ENCODE data around the gene TMOD1.

TMOD1 gene

GRCh38 chr9:97628668-97629067 is 127.2 kb downstream of the TMOD1 start:
- Histone ChIP-seq H3K27ac (ENCODE audit: low read depth in 2 of 2, low read length in 2 of 2) (no peak overlapping the region), H3K36me3 (ENCODE audit: control insufficient read depth in 2 of 2, insufficient read depth in 2 of 2, low read length in 2 of 2) (peaks cover 7 to 8% of the 10 kb centered on the region in 2 donors), H3K27me3 (ENCODE audit: control insufficient read depth in 2 of 2, insufficient read depth in 2 of 2, low read length in 2 of 2) (no peaks in the 10 kb centered on the region), H3K9me3 (ENCODE audit: control insufficient read depth in 2 of 2, low read length in 2 of 2) (no peaks in the 10 kb centered on the region), H3K4me1 (ENCODE audit: control insufficient read depth in 2 of 2, insufficient read depth in 2 of 2, low read length in 2 of 2) (peaks cover 13 to 14% of the 10 kb centered on the region in 2 donors), H3K9ac (ENCODE audit: low read depth in 1 of 2, low read length in 2 of 2) (no peak overlapping the region), H3K4me3 (ENCODE audit: low read length in 2 of 2) (no peak overlapping the region)

- H3K4me3 ChIP-seq (ENCODE audit: low read length in 2 of 2): no peak overlapping the region
- no peak overlapping the region for H3K27ac ChIP-seq (ENCODE audit: low read depth in 2 of 2, low read length in 2 of 2)
- H3K4me1 ChIP-seq (ENCODE audit: control insufficient read depth in 2 of 2, insufficient read depth in 2 of 2, low read length in 2 of 2): peaks cover 10 to 14% of the 10 kb centered on the region in 2 donors
- peaks cover 7 to 8% of the 10 kb centered on the region in 2 donors for H3K36me3 ChIP-seq (ENCODE audit: control insufficient read depth in 2 of 2, insufficient read depth in 2 of 2, low read length in 2 of 2)
- no peaks in the 10 kb centered on the region for H3K9me3 ChIP-seq (ENCODE audit: control insufficient read depth in 2 of 2, low read length in 2 of 2)
- H3K27me3 ChIP-seq (ENCODE audit: control insufficient read depth in 2 of 2, insufficient read depth in 2 of 2, low read length in 2 of 2): no peaks in the 10 kb centered on the region
- no peak overlapping the region for H3K9ac ChIP-seq (ENCODE audit: low read depth in 1 of 2, low read length in 2 of 2)
Observed at GRCh38 chr9:97629156-97629555, 127.7 kb downstream of the TMOD1 start.

DNA sequence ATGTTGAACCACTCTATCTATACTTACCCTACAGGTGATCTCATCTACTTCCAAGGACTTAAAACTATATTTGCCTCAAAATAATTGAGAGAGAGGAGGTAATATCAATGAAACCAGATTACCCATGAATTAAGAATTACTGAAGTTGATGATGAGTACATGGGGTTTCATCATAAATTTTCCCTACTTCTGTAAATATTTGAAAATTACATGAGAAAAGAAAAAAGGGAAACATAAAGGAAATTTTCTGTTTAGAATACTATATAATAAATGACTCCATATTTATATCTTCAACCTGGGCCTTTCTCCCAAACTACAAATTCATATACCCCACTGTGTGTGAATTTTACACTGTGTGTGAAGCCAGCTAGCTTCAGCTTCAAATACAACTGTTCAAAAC is 129.1 kb downstream of the TMOD1 start:
- H3K36me3 ChIP-seq (ENCODE audit: control insufficient read depth in 2 of 2, insufficient read depth in 2 of 2, low read length in 2 of 2): peaks cover 2% of the 10 kb centered on the region in 2 donors
- no peak overlapping the region for H3K9ac ChIP-seq (ENCODE audit: low read depth in 1 of 2, low read length in 2 of 2)
- H3K9me3 ChIP-seq (ENCODE audit: control insufficient read depth in 2 of 2, low read length in 2 of 2): no peaks in the 10 kb centered on the region
- H3K4me3 ChIP-seq (ENCODE audit: low read length in 2 of 2): no peak overlapping the region
- no peaks in the 10 kb centered on the region for H3K27me3 ChIP-seq (ENCODE audit: control insufficient read depth in 2 of 2, insufficient read depth in 2 of 2, low read length in 2 of 2)
- no peak overlapping the region for H3K27ac ChIP-seq (ENCODE audit: low read depth in 2 of 2, low read length in 2 of 2)
- peaks cover 19 to 24% of the 10 kb centered on the region in 2 donors for H3K4me1 ChIP-seq (ENCODE audit: control insufficient read depth in 2 of 2, insufficient read depth in 2 of 2, low read length in 2 of 2)

DNA sequence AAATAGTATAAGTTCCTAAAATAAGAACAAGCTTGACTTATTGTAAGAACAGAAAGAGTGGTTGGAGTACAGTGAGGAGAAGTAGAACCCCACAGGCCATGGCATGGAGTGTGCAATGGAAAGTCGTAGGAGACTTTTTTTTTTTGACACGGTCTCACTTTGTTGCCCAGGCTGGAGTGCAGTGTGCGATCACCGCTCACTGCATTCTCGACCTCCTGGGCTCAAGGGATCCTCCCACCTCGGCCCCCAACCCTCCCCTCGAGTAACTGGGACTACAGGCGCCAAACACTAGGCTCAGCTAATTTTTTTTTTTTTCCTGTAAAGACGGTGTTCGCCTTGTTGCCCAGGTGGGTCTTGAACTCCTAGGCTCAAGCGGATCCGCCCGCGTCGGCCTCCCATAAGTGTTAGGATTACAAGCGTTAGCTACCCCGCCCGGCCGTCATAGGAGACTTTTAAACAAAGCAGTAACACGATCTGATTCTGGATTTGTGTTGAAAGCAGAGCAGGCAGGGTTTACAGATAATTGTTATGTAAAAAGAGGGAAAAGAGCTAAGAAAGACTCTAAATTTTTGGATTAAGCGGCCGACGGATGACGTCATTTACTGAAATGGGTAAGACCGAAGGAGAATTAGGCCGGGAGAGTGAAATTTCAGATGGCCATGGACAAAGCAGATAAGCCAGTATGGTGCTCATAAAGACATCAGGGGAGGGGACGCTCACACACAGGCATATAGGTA is 130.9 kb downstream of the TMOD1 start:
- Histone ChIP-seq H3K9ac (ENCODE audit: low read depth in 1 of 2, low read length in 2 of 2) (peak overlapping the region; percentile 93 to 99), H3K4me3 (ENCODE audit: low read length in 2 of 2) (peak overlapping the region; percentile 93 to 98), H3K36me3 (ENCODE audit: control insufficient read depth in 2 of 2, insufficient read depth in 2 of 2, low read length in 2 of 2) (no peaks in the 10 kb centered on the region), H3K27me3 (ENCODE audit: control insufficient read depth in 2 of 2, insufficient read depth in 2 of 2, low read length in 2 of 2) (no peaks in the 10 kb centered on the region), H3K27ac (ENCODE audit: low read depth in 2 of 2, low read length in 2 of 2) (peak overlapping the region; percentile 99 to 100), H3K4me1 (ENCODE audit: control insufficient read depth in 2 of 2, insufficient read depth in 2 of 2, low read length in 2 of 2) (peaks cover 22 to 27% of the 10 kb centered on the region in 2 donors), H3K9me3 (ENCODE audit: control insufficient read depth in 2 of 2, low read length in 2 of 2) (no peaks in the 10 kb centered on the region)

DNA sequence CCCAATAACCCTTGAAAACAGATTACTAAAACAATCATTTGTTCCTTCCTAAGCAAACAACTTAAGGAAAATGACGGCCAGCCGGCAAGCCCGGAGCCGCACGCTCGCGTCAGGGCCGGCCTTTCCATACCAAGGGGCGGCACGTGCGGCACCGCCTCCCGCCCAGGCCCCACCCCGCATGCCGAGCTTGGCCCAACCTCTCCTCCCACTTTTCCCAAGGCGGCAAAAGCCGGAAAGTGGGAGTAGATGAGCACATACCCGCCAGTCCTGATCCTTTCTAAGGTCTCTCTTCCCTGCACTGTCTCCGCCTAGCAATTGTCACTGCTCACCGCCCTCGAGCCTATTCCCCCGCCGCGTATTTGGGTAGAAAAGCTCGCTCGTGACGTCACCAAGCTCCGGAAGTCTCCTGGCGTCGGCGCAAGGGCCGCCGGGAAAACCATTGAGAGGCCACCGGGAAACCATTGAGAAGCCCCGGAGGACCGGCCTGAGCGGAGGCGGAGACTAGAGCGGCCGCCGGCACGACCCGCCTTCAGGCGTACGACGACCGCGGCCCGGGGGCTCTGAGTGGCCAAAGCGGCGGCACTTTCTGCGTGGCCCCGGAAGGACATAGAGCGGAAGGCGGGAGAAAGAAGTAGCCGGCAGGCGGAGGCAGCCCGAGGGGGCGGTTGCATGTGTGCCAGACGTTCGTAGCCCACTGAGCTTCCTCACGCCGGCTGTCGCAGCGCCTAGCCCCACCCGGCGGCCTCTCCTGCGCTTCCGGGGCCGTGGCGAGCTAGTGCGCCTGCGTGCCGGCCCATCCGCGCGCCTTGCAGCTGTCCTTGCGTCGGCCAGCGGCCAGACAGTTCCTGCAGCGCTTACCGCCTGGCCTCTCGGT is 131.8 kb downstream of the TMOD1 start, which contains the start of the genes NCBP1 and TSTD2:
Gene NCBP1, plus strand, starts transcription at position 837 of the 874 bp plus-strand sequence. CDS start 61 bp downstream, outside the sequence.
Gene TSTD2, minus strand, starts transcription at position 384 of the 874 bp plus-strand sequence. CDS start 5,806 bp downstream, outside the sequence.
- Histone ChIP-seq H3K27me3 (ENCODE audit: control insufficient read depth in 2 of 2, insufficient read depth in 2 of 2, low read length in 2 of 2) (no peaks in the 10 kb centered on the region), H3K9me3 (ENCODE audit: control insufficient read depth in 2 of 2, low read length in 2 of 2) (no peaks in the 10 kb centered on the region), H3K36me3 (ENCODE audit: control insufficient read depth in 2 of 2, insufficient read depth in 2 of 2, low read length in 2 of 2) (no peaks in the 10 kb centered on the region), H3K4me3 (ENCODE audit: low read length in 2 of 2) (peak within 1 kb of the TSS; percentile 93 to 98), H3K4me1 (ENCODE audit: control insufficient read depth in 2 of 2, insufficient read depth in 2 of 2, low read length in 2 of 2) (peaks cover 22 to 23% of the 10 kb centered on the region in 2 donors), H3K9ac (ENCODE audit: low read depth in 1 of 2, low read length in 2 of 2) (peak within 1 kb of the TSS; percentile 93 to 99), H3K27ac (ENCODE audit: low read depth in 2 of 2, low read length in 2 of 2) (peak within 1 kb of the TSS; percentile 99 to 100)

GRCh38 chr9:97633859-97634490 is 132.5 kb downstream of the TMOD1 start:
- Histone ChIP-seq H3K36me3 (ENCODE audit: control insufficient read depth in 2 of 2, insufficient read depth in 2 of 2, low read length in 2 of 2) (no peaks in the 10 kb centered on the region), H3K4me1 (ENCODE audit: control insufficient read depth in 2 of 2, insufficient read depth in 2 of 2, low read length in 2 of 2) (peaks cover 22 to 23% of the 10 kb centered on the region in 2 donors), H3K9ac (ENCODE audit: low read depth in 1 of 2, low read length in 2 of 2) (peak overlapping the region; percentile 93 to 99), H3K27me3 (ENCODE audit: control insufficient read depth in 2 of 2, insufficient read depth in 2 of 2, low read length in 2 of 2) (no peaks in the 10 kb centered on the region), H3K4me3 (ENCODE audit: low read length in 2 of 2) (peak overlapping the region; percentile 93 to 98), H3K27ac (ENCODE audit: low read depth in 2 of 2, low read length in 2 of 2) (peak overlapping the region; percentile 99 to 100), H3K9me3 (ENCODE audit: control insufficient read depth in 2 of 2, low read length in 2 of 2) (no peaks in the 10 kb centered on the region)

- Histone ChIP-seq H3K9me3 (ENCODE audit: control insufficient read depth in 2 of 2, low read length in 2 of 2) (no peaks in the 10 kb centered on the region), H3K36me3 (ENCODE audit: control insufficient read depth in 2 of 2, insufficient read depth in 2 of 2, low read length in 2 of 2) (no peaks in the 10 kb centered on the region), H3K27me3 (ENCODE audit: control insufficient read depth in 2 of 2, insufficient read depth in 2 of 2, low read length in 2 of 2) (no peaks in the 10 kb centered on the region), H3K9ac (ENCODE audit: low read depth in 1 of 2, low read length in 2 of 2) (peak overlapping the region; percentile 54 to 93), H3K4me1 (ENCODE audit: control insufficient read depth in 2 of 2, insufficient read depth in 2 of 2, low read length in 2 of 2) (peaks cover 22 to 23% of the 10 kb centered on the region in 2 donors), H3K4me3 (ENCODE audit: low read length in 2 of 2) (peak overlapping the region; percentile 93 to 98), H3K27ac (ENCODE audit: low read depth in 2 of 2, low read length in 2 of 2) (no peak overlapping the region)
Observed at GRCh38 chr9:97635026-97635425, 133.6 kb downstream of the TMOD1 start.

- Histone ChIP-seq H3K9ac (ENCODE audit: low read depth in 1 of 2, low read length in 2 of 2) (no peak overlapping the region), H3K9me3 (ENCODE audit: control insufficient read depth in 2 of 2, low read length in 2 of 2) (no peaks in the 10 kb centered on the region), H3K4me1 (ENCODE audit: control insufficient read depth in 2 of 2, insufficient read depth in 2 of 2, low read length in 2 of 2) (peaks cover 18% of the 10 kb centered on the region in 2 donors), H3K4me3 (ENCODE audit: low read length in 2 of 2) (no peak overlapping the region), H3K36me3 (ENCODE audit: control insufficient read depth in 2 of 2, insufficient read depth in 2 of 2, low read length in 2 of 2) (peaks cover 6 to 11% of the 10 kb centered on the region in 2 donors), H3K27ac (ENCODE audit: low read depth in 2 of 2, low read length in 2 of 2) (no peak overlapping the region), H3K27me3 (ENCODE audit: control insufficient read depth in 2 of 2, insufficient read depth in 2 of 2, low read length in 2 of 2) (no peaks in the 10 kb centered on the region)
Observed at GRCh38 chr9:97636903-97637302, 135.4 kb downstream of the TMOD1 start.

DNA sequence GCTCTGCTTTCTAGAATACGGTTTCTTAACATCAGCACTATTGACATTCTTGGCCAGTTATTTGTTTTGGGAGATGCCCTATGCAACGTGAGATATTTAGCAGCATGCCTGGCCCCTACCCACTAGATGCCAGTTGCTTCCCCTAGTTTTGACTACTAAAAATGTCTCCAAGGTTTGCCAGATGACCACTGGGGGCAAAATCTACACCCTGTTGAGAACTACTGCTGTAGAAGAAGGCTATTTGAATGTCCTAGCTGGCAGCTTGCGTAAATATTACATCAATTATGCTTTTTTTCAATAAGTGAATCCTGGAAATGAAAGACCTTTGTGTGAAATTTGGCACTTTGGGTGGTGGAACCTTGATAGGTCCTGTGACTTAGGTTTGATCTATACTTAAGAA is 137.2 kb downstream of the TMOD1 start:
- Histone ChIP-seq H3K4me1 (ENCODE audit: control insufficient read depth in 2 of 2, insufficient read depth in 2 of 2, low read length in 2 of 2) (peaks cover 12 to 13% of the 10 kb centered on the region in 2 donors), H3K9ac (ENCODE audit: low read depth in 1 of 2, low read length in 2 of 2) (no peak overlapping the region), H3K27me3 (ENCODE audit: control insufficient read depth in 2 of 2, insufficient read depth in 2 of 2, low read length in 2 of 2) (no peaks in the 10 kb centered on the region)

More for the DNA sequence above, 137.2 kb downstream of the TMOD1 start:
- H3K4me3 ChIP-seq (ENCODE audit: low read length in 2 of 2): no peak overlapping the region
- no peaks in the 10 kb centered on the region for H3K9me3 ChIP-seq (ENCODE audit: control insufficient read depth in 2 of 2, low read length in 2 of 2)
- peaks cover 17 to 21% of the 10 kb centered on the region in 2 donors for H3K36me3 ChIP-seq (ENCODE audit: control insufficient read depth in 2 of 2, insufficient read depth in 2 of 2, low read length in 2 of 2)
- H3K27ac ChIP-seq (ENCODE audit: low read depth in 2 of 2, low read length in 2 of 2): no peak overlapping the region

All from mucosa of rectum (tissue), 2 donors.